WI38 (cell line): Measurements from ENCODE around the gene ACOT7.

Experiments
- H3K4me3 ChIP-seq: 2 replicates; pipeline ENCODE4 v1.5.1; 2011; ENCODE audit warnings: low read depth, mild to moderate bottlenecking, control low read depth, low read length
- TF ChIP-seq, protein P1 (sequence below): IDR thresholded peaks from 2 replicates; pipeline ENCODE4 v1.5.1; 2012; ENCODE audit warnings: low read depth, mild to moderate bottlenecking, control low read depth, low read length

ACOT7 gene

DNA sequence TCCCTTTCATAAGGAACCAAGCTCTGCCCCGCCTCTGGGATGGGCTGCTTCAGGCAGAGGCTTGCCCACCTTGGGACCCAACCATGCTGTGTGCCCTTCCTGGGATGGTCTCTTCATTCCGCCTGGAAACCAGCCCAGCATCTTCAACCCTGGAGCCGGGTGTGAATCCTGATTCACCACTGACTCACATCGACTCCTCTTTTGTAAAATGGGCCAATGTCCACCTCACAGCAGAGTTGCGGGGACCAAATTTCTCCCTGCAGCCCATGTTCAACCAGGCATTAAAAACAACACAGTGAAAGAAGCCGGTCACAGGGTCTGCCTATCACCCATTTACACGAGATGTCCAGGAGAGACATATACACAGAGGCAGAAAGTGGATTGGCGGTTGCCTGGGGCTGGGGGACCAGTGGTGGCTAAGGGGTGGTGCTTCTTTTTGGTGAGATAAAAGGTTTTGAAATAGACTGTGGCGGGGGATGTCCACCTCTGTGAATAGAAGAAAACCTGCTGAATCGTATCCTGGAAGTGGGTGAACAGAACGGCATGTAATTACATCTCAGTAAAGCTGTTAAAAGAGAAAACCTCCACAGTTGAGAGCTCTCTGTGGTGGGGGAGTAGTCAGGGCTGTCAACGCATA lies 125.8 kb downstream of the ACOT7 start:
- no peak overlapping the region for H3K4me3 ChIP-seq
- TF ChIP-seq, protein P1, sequence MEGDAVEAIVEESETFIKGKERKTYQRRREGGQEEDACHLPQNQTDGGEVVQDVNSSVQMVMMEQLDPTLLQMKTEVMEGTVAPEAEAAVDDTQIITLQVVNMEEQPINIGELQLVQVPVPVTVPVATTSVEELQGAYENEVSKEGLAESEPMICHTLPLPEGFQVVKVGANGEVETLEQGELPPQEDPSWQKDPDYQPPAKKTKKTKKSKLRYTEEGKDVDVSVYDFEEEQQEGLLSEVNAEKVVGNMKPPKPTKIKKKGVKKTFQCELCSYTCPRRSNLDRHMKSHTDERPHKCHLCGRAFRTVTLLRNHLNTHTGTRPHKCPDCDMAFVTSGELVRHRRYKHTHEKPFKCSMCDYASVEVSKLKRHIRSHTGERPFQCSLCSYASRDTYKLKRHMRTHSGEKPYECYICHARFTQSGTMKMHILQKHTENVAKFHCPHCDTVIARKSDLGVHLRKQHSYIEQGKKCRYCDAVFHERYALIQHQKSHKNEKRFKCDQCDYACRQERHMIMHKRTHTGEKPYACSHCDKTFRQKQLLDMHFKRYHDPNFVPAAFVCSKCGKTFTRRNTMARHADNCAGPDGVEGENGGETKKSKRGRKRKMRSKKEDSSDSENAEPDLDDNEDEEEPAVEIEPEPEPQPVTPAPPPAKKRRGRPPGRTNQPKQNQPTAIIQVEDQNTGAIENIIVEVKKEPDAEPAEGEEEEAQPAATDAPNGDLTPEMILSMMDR: no peak

DNA sequence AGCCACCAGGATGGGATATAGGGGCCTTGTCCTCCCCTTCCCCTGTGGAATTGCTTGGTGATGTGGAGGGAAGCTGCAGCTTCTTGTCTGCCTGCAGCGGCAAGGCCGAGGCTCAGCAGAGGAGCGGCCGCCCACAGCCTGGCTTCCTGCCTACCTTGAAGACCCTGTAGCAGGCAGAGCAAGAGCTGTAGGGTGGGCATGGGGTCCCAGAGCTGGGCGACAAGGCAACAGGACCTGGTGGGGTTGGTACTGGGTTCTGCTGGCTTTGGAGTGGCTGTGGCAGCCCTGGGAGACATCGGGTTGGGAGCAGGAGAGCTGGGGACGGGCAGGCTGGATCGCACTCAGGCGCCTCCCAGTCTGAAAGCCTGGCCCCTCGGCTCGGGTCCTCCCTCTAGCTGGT lies 126.9 kb downstream of the ACOT7 start:
- TF ChIP-seq, protein P1: no peak
- no peak overlapping the region for H3K4me3 ChIP-seq

DNA sequence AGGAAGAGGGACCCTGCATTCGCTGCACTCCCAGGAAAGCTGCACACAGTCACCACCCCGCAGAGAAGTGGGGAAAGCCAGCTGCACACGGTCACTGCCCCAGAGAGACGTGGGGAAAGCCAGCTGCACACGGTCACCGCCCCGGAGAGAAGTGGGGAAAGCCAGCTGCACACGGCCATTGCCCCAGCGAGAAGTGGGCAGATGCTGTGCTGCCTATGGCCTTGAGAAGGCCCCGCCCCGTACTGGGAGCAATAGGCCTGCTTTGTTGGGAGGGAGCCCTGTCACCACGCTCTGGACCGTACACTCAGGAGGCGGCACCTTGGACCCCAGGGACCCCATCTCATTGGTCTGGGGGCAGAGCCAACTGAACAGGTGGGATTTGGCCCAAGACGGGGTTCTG lies 128.4 kb downstream of the ACOT7 start:
- no peak overlapping the region for H3K4me3 ChIP-seq
- TF ChIP-seq, protein P1: no peak

DNA sequence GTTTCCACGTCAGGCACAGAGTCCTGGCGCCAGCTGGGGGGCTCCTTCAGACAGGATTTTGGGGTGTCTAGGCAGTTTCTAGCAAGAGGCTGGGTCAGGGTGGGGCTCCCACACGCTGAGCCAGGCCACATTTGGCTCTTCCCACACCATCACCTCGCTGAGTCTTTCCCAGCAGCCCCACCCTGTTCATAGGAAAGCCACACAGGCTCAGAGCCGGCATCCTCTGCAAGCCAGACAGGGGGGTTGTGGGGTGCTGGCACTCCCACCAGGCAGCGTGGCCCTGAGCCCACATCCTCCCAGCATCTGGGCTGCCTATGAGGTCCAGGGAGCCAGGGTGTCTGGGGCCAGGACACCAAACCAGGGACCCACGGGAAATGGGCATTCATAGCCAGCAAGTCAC lies 129.9 kb downstream of the ACOT7 start:
- TF ChIP-seq, protein P1: no peak

DNA sequence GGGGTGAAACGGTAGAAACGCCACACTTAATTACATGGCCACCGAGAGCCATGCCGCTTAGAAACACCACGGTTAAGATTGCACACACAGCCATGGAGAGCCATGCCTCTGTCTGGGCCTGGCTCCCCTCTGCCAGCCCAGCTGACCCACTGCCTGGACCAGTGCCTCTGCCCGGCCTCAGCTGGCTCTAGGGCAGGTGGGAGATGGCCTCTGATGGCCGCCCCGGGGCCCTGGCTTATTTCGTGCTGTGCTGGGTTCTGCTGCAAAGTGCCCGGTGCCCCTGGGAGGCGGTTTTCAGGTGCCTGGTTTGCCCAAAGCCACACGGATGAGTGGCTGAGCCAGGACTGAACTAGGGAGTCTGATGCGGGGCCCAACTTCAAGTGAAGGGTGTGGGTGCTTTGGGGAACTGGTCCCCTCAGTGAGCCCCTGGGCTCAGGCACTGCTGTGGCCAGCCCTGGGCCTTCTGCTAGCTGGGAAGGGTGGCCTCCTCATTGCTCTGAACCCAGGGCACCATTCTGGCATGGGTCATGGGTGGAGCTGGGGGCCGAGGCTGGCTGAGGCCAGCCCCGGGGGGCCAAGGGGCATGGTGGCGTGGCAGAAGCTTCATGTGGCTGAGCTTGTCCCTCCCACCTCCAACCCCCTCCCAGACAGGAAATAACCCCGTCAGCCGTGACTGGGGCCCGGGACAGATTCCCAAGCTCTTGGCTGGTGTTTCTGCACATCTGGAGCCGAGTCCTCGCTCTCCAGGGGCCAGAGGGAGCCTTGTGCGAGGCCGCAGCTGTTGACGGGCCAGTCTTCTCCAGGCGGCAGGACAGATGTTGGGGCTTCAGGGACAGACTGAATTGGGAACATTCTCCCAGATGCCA lies 130.8 kb downstream of the ACOT7 start:
- TF ChIP-seq, protein P1: no peak
- H3K4me3 ChIP-seq: no peak overlapping the region

More for the DNA sequence above, 129.9 kb downstream of the ACOT7 start:
- no peak overlapping the region for H3K4me3 ChIP-seq

DNA sequence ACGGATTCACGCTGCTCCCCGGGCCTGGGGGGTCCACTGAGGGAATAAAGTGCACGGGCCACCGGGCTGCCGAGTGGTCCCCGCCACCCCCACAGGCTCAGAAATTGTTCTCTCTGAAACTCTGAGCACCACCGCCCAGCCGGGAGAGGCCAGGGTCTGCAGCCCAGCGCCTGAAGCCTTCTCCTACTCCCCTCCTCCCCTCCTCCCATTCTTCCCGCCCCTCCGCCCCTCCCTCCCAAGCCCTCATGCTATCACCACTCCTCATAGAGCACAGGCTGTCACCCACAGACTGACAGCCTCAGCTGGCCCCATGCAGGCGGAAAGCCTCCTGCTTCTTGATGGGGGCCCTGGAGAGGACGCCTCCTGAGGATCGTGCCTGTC lies 132.0 kb downstream of the ACOT7 start:
- H3K4me3 ChIP-seq: no peak overlapping the region; the same call in 1 of the 2 replicates
- TF ChIP-seq, protein P1: no peak
